Measurements from ENCODE around the gene ANGPTL2.

The ANGPTL2 gene

GRCh38 chr9:127104581-127105311 lies 17.7 kb downstream of the ANGPTL2 start:
- TF ChIP-seq TAF1 (IDR thresholded peaks at IDR 0.05; ENCODE audit: borderline replicate concordance, insufficient read depth, low read length) (no peak), SIN3A (IDR thresholded peaks at IDR 0.05; ENCODE audit: borderline replicate concordance, insufficient read depth, low read length) (no peak), POLR2AphosphoS5 (IDR thresholded peaks at IDR 0.05; ENCODE audit: low read depth, low read length) (no peak), REST (IDR thresholded peaks at IDR 0.05; ENCODE audit: insufficient read depth in 1 of 2, low read depth in 2 of 2, low read length in 2 of 2) (no peak), FOXP2 (optimal IDR thresholded peaks at IDR 0.05; ENCODE audit: borderline replicate concordance, extremely low read depth, extremely low read length, insufficient read depth) (no peak)

GRCh38 chr9:127102788-127103187 lies 19.6 kb downstream of the ANGPTL2 start:
- no peak for TF ChIP-seq FOXP2 (optimal IDR thresholded peaks at IDR 0.05; ENCODE audit: borderline replicate concordance, extremely low read depth, extremely low read length, insufficient read depth)
- TF ChIP-seq TAF1 (IDR thresholded peaks at IDR 0.05; ENCODE audit: borderline replicate concordance, insufficient read depth, low read length) = no peak
- TF ChIP-seq SIN3A (IDR thresholded peaks at IDR 0.05; ENCODE audit: borderline replicate concordance, insufficient read depth, low read length) = no peak
- TF ChIP-seq REST (IDR thresholded peaks at IDR 0.05; ENCODE audit: insufficient read depth in 1 of 2, low read depth in 2 of 2, low read length in 2 of 2) = no peak
- no peak for TF ChIP-seq POLR2AphosphoS5 (IDR thresholded peaks at IDR 0.05; ENCODE audit: low read depth, low read length)

GRCh38 chr9:127102176-127102575 lies 20.3 kb downstream of the ANGPTL2 start:
- TF ChIP-seq SIN3A (IDR thresholded peaks at IDR 0.05; ENCODE audit: borderline replicate concordance, insufficient read depth, low read length) (no peak), REST (IDR thresholded peaks at IDR 0.05; ENCODE audit: insufficient read depth in 1 of 2, low read depth in 2 of 2, low read length in 2 of 2) (no peak), FOXP2 (optimal IDR thresholded peaks at IDR 0.05; ENCODE audit: borderline replicate concordance, extremely low read depth, extremely low read length, insufficient read depth) (no peak), POLR2AphosphoS5 (IDR thresholded peaks at IDR 0.05; ENCODE audit: low read depth, low read length) (no peak), TAF1 (IDR thresholded peaks at IDR 0.05; ENCODE audit: borderline replicate concordance, insufficient read depth, low read length) (no peak)

GRCh38 chr9:127099664-127100063 lies 22.8 kb downstream of the ANGPTL2 start:
- TF ChIP-seq REST (IDR thresholded peaks at IDR 0.05; ENCODE audit: insufficient read depth in 1 of 2, low read depth in 2 of 2, low read length in 2 of 2) (no peak), SIN3A (IDR thresholded peaks at IDR 0.05; ENCODE audit: borderline replicate concordance, insufficient read depth, low read length) (no peak), POLR2AphosphoS5 (IDR thresholded peaks at IDR 0.05; ENCODE audit: low read depth, low read length) (no peak), TAF1 (IDR thresholded peaks at IDR 0.05; ENCODE audit: borderline replicate concordance, insufficient read depth, low read length) (no peak), FOXP2 (optimal IDR thresholded peaks at IDR 0.05; ENCODE audit: borderline replicate concordance, extremely low read depth, extremely low read length, insufficient read depth) (no peak)

Measured in PFSK-1 (cell line).